PC-9 (cell line): ENCODE measurements around the gene KCTD12. TPM values are rescaled to one million over a fixed set of nuclear protein-coding genes. Genes with fewer than 3 reads are reported as not detected.

Experiments
- BruUV-seq: library from RNA; stranded (reverse); fragments of 400-500 nt; replicated peaks from 2 replicates; lab custom pipeline; 2021; lab: Mats Ljungman, UMichigan
- CTCF ChIA-PET: fragments of 300-600 bp; sonication (Branson Sonifier 250); formaldehyde crosslinking; loops from one replicate; lab custom pipeline; 2022; ENCODE audit warnings: antibody characterized with exemption; lab: Charles Lee
- POLR2A ChIA-PET: fragments of 300-600 bp; sonication (Branson Sonifier 250); formaldehyde crosslinking; loops from one replicate; lab custom pipeline; 2022; ENCODE audit warnings: antibody characterized with exemption; ENCODE audit not compliant: unreplicated experiment; lab: Charles Lee
- DNase-seq, 2 experiments: peaks; one replicate each; pipeline versions ENCODE4 v3.0.0 to v3.0.0-alpha.2; 2015 to 2022; ENCODE audit warnings: mixed read lengths in 1 of 2
- H2AFZ ChIP-seq: fragments of 200-600 bp; sonication (generic); 2 replicates; pipeline ENCODE4 v1.8.1; 2017; ENCODE audit warnings: antibody characterized with exemption
- H3F3A ChIP-seq: fragments of 200-600 bp; sonication (generic); 2 replicates; pipeline ENCODE4 v1.8.1; 2017; ENCODE audit warnings: antibody characterized with exemption, mild to moderate bottlenecking, low read depth; ENCODE audit not compliant: insufficient read depth
- H3K27ac ChIP-seq: fragments of 200-600 bp; sonication (generic); 2 replicates; pipeline ENCODE4 v1.6.1; 2016; ENCODE audit warnings: mixed run types
- H3K27me3 ChIP-seq: fragments of 200-600 bp; sonication (generic); 2 replicates; pipeline ENCODE4 v1.6.1; 2016; ENCODE audit warnings: low read depth, mixed run types; ENCODE audit not compliant: insufficient read depth
- H3K36me3 ChIP-seq: fragments of 200-600 bp; sonication (generic); 2 replicates; pipeline ENCODE4 v1.6.1; 2016; ENCODE audit warnings: low read depth, mixed run types
- H3K4me1 ChIP-seq: fragments of 200-600 bp; sonication (generic); replicated peaks from 2 replicates; pipeline ENCODE4 v1.6.1; 2016; ENCODE audit warnings: mixed run types; ENCODE audit not compliant: insufficient read depth
- H3K4me2 ChIP-seq: fragments of 200-600 bp; sonication (generic); 2 replicates; pipeline ENCODE4 v1.6.1; 2017; ENCODE audit warnings: mixed run types
- H3K4me3 ChIP-seq: fragments of 200-600 bp; sonication (generic); 2 replicates; pipeline ENCODE4 v1.6.1; 2016; ENCODE audit warnings: mixed run types
- H3K79me2 ChIP-seq: fragments of 200-600 bp; sonication (generic); 2 replicates; pipeline ENCODE4 v1.6.1; 2017; ENCODE audit warnings: low read depth, mixed run types
- H3K9me2 ChIP-seq: fragments of 200-600 bp; sonication (generic); 2 replicates; pipeline ENCODE4 v1.8.1; 2017; ENCODE audit warnings: mild to moderate bottlenecking; ENCODE audit not compliant: insufficient read depth
- H3K9me3 ChIP-seq: fragments of 200-600 bp; sonication (generic); 2 replicates; pipeline ENCODE4 v1.8.1; 2016; ENCODE audit warnings: low read depth; ENCODE audit not compliant: insufficient read depth
- H4K20me1 ChIP-seq: fragments of 200-600 bp; sonication (generic); 2 replicates; pipeline ENCODE4 v1.8.1; 2017; ENCODE audit not compliant: insufficient read depth
- CTCF ChIP-seq: fragments of 200-600 bp; sonication (generic); conservative IDR thresholded peaks from 2 replicates; pipeline ENCODE4 v1.6.1; 2017; ENCODE audit warnings: mixed run types, antibody characterized with exemption, mild to moderate bottlenecking, moderate library complexity
- EZH2 ChIP-seq: fragments of 200-600 bp; sonication (generic); IDR thresholded peaks from 2 replicates; pipeline ENCODE4 v1.8.0; 2017; ENCODE audit warnings: antibody characterized with exemption, low read depth
- intact Hi-C: fragments of 100-400 bp; cut with micrococcal nuclease; formaldehyde crosslinking; loops from one replicate; pipeline ENCODE4 v1.10.0; 2022; ENCODE audit not compliant: unreplicated experiment
- total RNA-seq: library from RNA; stranded (reverse); gene quantifications from 2 replicates; pipeline ENCODE4 v1.2.3, GENCODE V29; 2021

KCTD12 gene
- total RNA-seq, 1 experiment from 2014 or later: 0.15 TPM

GRCh38 chr13:76884186-76884906, 1.9 kb downstream of the KCTD12 start:
- Histone ChIP-seq H2AFZ (no peak overlapping the region), H4K20me1 (no peaks in the 10 kb centered on the region), H3K4me2 (no peak overlapping the region), H3K27ac (no peak overlapping the region), H3K27me3 (no peaks in the 10 kb centered on the region), H3K9me3 (no peaks in the 10 kb centered on the region), H3K9me2 (no peaks in the 10 kb centered on the region), H3K36me3 (no peaks in the 10 kb centered on the region), H3F3A (no peaks in the 10 kb centered on the region), H3K79me2 (no peaks in the 10 kb centered on the region), H3K4me3 (no peak overlapping the region), H3K4me1 (no peaks in the 10 kb centered on the region)
- intact Hi-C loops: no loop called here
- ChIA-PET POLR2A (no interaction called here), CTCF (no interaction called here)
- DNase-seq: no peak
- no peak for TF ChIP-seq EZH2
- no peak for TF ChIP-seq CTCF
- BruUV-seq: no TSS peak

GRCh38 chr13:76883236-76883635, 3.0 kb downstream of the KCTD12 start:
- no peaks in the 10 kb centered on the region for H3K9me3 ChIP-seq
- H3K4me1 ChIP-seq: no peaks in the 10 kb centered on the region
- H3K79me2 ChIP-seq: no peaks in the 10 kb centered on the region
- H3K9me2 ChIP-seq: no peaks in the 10 kb centered on the region
- no peak overlapping the region for H2AFZ ChIP-seq
- TF ChIP-seq CTCF (no peak), EZH2 (no peak)
- no peaks in the 10 kb centered on the region for H3K36me3 ChIP-seq
- no TSS peak for BruUV-seq
- H3K27me3 ChIP-seq: no peaks in the 10 kb centered on the region
- ChIA-PET POLR2A (no interaction called here), CTCF (no interaction called here)
- no peak for DNase-seq
- H3K4me2 ChIP-seq: no peak overlapping the region
- H3K4me3 ChIP-seq: no peak overlapping the region
- no peak overlapping the region for H3K27ac ChIP-seq
- no peaks in the 10 kb centered on the region for H4K20me1 ChIP-seq
- intact Hi-C loops: no loop called here
- no peaks in the 10 kb centered on the region for H3F3A ChIP-seq

- Histone ChIP-seq H3K27me3 (no peaks in the 10 kb centered on the region), H3K4me1 (no peaks in the 10 kb centered on the region), H3F3A (no peaks in the 10 kb centered on the region), H3K27ac (no peak overlapping the region), H3K4me2 (no peak overlapping the region), H3K4me3 (no peak overlapping the region), H2AFZ (no peak overlapping the region), H3K79me2 (no peaks in the 10 kb centered on the region), H4K20me1 (no peaks in the 10 kb centered on the region), H3K9me3 (no peaks in the 10 kb centered on the region), H3K9me2 (no peaks in the 10 kb centered on the region), H3K36me3 (no peaks in the 10 kb centered on the region)
- intact Hi-C loops: no loop called here
- no peak for DNase-seq
- no peak for TF ChIP-seq EZH2
- TF ChIP-seq CTCF: no peak
- no TSS peak for BruUV-seq
- ChIA-PET CTCF (no interaction called here), POLR2A (no interaction called here)
Measured at GRCh38 chr13:76882431-76882830, 3.8 kb downstream of the KCTD12 start.
